Left kidney (tissue), 2 donors: ENCODE data around the gene PLBD2. TPM values are rescaled to one million over a fixed set of nuclear protein-coding genes. Genes with fewer than 3 reads are reported as not detected.

Source experiments
- DNase-seq: peaks from one replicate; pipeline ENCODE4 v3.0.0-alpha.2; 2013
- polyA plus RNA-seq: library from polyadenylated mRNA; unstranded; fragments of 120-200 nt; gene quantifications from one replicate; pipeline ENCODE4 v1.2.1, GENCODE V29; 2013; ENCODE audit not compliant: insufficient read length

The PLBD2 gene
- polyA plus RNA-seq, 1 donor: 20.6 TPM

GRCh38 chr12:113416091-113416754 is 57.8 kb downstream of the PLBD2 start:
- DNase-seq: no peak

GRCh38 chr12:113418213-113418879 is 60.0 kb downstream of the PLBD2 start:
- DNase-seq: no peak

DNA sequence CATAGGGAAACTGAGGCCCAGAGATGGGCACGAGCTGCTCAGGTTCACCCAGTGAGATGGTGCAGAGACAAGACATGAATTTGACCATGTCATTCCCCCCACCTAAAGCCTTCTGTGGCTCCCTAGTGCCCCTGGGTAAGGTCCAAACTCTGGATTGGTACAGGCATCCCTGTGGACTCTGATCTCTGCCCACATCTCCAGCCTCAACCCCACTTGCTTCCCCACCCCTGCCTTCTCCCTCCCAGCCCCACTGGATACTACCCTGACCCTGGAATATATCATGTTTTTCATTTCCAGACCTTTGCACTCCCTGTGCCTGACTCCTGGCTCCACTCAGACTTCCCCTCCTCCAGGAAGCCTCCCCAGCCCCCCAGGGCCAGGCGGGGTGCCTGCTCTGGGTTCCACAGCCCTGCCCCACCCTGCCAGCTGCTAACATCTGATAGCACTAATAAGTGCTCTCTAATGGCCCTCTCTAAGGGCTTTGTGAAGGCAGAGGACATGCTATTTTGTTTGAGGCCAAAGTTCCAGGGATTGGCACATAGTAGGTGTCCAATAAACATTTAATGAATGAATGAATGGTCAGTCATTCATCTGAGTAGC is 62.7 kb downstream of the PLBD2 start:
- no peak for DNase-seq

DNA sequence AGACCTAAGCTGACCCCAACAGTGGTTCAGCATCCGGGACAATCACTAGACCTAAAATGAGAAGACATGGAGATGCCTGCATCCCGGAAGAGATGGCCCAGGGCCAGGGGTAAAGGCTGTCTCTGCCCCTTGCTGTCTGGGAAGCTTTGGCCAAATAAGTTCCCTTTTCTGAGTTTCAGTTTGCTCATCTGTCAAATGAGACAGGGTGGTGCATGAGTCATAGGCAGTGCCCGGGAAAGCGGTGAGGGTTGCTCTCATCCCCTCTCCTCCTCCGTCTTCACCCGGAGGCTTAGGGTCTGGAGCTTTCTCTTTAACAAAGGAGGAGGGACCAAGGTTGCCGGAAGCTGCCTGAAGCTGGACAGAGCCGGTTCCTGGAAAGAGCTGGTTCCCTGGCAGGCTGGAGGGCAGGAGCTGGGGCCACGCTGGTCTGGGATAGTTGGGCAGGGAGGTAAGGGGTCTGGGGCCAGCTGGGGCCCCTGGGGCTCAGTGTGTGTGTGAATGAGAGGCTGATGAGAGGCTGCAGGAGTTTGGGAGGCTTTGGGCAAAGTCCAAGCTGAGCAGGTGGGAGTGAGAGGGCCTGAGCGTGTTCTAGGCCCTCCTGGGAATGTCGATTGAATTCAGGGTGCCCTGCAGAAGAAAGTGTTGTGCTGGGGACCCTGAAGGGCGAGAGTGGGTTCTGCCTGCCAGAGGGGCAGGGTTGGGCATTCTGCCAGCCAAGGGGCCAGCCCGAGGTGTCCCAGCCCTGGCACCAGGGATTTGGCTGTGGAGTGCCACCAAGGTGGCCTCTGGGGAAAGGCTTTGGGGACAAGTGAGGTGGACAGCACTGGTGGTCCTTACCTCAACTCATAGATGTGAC is 63.9 kb downstream of the PLBD2 start, which contains the start of gene SDSL:
SDSL (plus strand) TSS at position 351 of the 856 bp plus-strand sequence. CDS start 5,603 bp downstream, outside the sequence.
- DNase-seq: peak; percentile 79

- DNase-seq: no peak
Measured at GRCh38 chr12:113422886-113423669, 64.7 kb downstream of the PLBD2 start.

- no peak for DNase-seq
Measured at GRCh38 chr12:113424456-113424855, 66.1 kb downstream of the PLBD2 start.

DNA sequence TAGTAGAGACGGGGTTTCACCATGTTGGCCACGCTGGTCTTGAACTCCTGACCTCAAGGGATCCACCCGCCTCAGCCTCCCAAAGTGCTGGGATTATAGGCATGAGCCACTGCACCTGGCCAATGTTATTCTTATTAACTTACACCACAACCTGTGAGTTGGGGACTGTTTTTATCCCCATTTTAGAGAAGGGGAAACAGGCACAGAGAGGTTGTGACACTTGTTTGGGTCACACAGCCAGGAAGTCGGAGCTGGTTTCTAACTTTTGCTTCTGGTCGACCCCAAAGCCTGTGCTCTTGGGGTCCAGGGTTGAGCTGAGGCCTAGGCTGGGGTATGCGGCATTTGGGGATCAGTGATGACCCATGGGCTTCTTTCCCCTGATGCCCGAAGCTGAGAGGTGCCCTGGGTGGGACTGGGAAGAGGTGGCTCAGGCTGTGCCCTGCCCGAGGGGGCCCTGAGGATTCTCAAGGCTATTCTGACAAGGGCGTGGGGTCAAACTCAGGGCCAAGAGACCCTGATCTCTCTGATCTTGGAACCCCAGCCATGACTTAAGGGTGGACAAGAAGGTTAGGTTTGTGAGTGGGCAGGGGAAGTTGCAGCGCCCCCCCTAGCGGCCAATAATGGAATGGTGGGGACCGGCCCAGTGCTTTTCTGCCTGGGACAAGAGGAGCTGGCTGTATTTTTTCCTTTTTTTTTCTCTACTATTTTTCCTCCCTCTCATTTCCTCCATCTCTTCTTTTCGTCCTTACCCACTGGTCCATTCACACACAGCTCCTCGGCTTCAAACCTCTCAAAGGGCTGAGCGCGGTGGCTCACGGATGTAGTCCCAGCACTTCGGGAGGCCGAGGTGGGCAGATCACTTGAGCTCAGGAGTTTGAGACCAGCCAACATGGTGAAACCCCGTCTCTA is 66.8 kb downstream of the PLBD2 start:
- peak; percentile 27 for DNase-seq

DNA sequence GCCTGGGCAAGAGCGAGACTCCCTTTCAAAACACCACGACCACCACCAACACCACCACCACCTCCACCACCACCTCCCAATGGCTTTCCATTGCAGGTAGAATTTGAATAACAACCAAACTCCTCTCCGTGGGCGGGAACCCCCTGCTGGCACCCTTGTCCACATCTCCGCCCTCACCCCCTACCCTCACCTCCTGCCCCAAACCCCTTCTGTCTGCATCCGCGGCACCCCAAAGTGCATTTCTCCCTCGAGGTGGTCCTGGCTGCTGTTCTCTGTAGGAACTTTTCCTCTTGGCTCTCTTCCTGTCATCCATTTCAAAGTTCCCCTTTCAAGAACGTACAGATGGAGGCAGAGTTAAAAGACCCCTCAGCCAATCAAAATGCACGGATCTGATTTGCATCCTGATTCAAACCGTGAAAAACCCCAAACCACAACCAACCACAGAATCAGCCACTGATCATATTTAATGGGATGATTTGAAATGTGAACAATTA is 67.6 kb downstream of the PLBD2 start:
- no peak for DNase-seq

- no peak for DNase-seq
Measured at GRCh38 chr12:113427882-113428281, 69.5 kb downstream of the PLBD2 start.

DNA sequence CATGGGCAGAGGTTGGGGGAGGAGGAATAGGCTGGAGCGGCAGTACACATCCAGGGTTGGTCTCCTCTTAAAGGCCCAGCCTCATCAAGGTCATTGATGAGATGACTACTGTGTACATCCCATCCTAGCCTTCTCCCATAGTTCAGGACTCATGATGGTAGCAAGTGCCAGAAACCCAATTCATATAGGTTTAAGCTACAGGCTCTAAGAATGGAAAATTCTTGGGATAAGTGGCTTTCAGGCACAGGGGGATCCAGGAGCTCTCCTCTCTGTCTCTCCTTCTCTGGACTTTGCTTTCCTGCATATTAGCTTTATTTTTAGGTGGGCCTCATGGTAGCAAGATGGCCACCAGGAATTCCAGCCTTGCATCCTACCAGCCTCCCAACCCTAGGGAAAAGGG is 70.1 kb downstream of the PLBD2 start:
- DNase-seq: no peak

DNA sequence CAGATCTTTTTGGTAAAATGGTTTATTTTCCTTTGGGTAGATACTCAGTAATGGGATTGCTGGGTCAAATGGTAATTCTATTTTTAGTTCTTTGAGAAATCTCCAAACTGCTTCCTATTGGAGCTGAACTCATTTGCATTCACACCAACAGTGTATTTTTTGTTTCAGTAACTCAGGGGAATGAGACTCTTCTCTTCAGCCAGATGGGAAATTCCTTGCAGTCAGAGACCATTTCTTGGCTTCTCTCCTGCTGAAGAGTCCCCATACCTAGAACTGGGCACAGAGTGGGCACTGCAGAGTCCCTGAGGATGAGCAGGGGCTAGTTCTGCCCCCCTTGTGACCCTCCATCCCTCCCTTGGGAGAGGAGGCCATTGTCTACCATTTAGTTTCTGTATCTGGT is 74.6 kb downstream of the PLBD2 start:
- DNase-seq: no peak

DNA sequence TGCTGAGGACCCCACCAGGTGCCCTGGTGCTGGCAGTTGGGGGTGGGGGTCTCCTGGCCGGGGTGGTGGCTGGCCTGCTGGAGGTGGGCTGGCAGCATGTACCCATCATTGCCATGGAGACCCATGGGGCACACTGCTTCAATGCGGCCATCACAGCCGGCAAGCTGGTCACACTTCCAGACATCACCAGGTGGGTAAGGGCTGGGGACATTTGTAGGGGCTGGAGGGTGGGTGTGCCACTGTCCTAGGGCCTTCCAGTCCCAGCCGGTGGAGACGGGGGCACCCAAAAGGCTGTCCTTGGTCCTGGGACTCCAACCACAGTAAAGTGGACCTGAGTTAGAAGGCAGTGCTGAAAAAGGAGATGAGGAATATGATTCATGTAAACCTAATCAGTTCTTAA is 77.0 kb downstream of the PLBD2 start:
- no peak for DNase-seq

- no peak for DNase-seq
Measured at GRCh38 chr12:113436586-113436985, 78.2 kb downstream of the PLBD2 start.

DNA sequence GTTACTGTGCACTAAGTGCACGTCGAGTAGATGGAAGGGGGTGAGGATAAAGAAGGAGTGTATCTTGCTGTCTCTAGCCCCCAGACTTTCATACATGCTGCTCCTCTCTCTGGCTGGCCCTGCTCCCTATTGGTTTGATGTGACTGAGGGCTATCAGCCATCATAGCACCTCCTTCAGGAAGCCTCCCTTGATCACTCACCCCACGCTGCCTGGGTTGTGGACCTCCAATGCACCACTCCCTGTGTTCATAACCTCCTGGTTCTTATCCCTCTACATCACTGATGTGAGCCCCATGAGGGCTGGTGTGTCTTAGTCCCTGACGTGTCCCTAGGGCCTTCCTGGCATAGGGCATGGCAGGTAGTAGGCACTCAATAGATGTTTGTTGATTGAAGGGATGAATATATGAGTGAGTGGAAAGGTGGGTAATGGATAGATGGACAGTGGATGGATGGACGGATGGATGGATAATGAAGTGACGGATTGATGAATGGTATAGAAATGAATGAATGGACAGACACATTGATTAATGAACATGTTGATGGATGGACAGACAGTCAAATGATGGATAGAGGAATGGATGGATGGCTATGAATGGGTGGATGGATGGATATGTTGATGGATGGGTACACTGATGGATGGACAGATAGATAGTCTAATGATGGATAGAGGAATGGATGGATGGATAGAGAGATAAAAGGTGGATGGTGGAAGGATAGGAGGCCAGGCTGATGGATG is 78.8 kb downstream of the PLBD2 start:
- DNase-seq: no peak

DNA sequence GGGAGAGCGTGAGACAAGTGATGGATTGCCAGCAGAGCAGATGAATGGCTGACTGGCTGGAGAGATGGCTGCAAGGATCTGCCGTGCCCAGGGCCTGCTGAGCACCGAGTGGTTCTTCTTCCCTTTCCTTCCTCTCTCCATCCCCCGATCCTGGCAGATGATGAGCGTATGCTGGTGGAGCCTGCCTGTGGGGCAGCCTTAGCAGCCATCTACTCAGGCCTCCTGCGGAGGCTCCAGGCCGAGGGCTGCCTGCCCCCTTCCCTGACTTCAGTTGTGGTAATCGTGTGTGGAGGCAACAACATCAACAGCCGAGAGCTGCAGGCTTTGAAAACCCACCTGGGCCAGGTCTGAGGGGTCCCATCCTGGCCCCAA is 79.3 kb downstream of the PLBD2 start:
- DNase-seq: no peak

DNA sequence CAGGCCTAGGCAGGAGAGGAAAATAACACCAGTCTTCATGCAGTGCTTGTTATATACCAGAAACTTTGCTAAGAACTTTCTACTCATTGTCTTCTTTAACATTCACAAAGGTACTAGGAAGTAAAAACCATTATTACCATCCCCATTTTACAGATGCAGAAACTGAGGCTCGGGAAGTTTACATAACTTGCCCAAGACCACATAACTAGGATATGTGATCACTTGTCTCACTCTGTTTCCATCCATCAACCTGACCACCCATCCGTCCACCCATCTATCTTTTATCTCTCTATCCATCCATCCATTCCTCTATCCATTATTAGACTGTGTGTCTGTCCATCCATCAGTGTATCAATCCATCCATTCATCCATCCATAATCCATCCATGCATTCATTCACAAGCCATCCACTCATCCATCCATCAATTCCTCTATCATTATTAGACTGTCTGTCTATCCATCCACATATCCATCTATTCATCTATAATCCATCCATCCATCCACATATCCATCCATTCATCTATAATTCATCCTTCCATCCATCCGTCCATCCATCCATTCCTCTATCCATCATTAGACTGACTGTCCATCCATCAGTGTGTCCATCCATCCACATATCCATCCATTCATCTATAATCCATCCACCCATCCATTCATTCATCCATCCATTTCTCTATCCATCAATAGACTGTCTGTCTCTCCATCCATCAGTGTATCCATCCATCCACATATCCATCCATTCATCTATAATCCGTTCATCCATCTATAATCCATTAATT is 80.3 kb downstream of the PLBD2 start:
- no peak for DNase-seq

DNA sequence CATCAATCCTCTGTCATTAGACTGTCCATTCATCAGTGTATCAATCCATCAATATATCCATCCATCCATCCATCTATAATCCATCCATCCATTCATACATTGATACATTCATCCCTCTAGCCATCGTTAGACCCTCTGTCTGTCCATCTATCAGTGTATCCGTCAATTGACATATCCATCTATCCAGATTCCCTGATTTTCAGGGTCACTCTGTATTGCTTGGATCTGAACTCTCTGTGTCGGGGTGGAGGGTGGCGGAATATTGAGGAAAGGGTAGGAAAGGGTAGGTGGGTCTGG is 80.9 kb downstream of the PLBD2 start:
- DNase-seq: no peak

- DNase-seq: peak; percentile 59
Measured at GRCh38 chr12:113439606-113440030, 81.2 kb downstream of the PLBD2 start.

DNA sequence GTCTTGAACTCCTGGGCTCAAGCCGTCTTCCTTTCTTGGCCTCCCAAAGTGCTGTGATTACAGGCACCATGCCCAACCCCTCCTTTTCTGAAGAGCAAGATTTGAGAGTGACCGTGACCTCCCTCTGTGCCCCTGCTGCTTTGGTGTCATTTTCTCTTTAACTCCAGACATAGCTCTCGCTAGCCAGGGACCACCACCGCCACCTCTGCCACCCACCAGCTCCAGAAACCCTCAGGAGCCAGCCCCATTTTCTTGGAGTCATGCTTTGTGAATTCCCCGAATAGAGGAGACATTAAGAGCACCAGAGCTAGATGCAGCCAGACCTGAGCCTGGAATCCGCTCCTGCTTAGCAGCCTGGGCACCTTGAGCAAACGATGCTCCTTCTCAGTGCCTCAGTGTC is 81.9 kb downstream of the PLBD2 start:
- DNase-seq: no peak
